Loucy (cell line): ENCODE data around the gene GCFC2.

Experiments
- H2AFZ ChIP-seq: fragments of 200-600 bp; sonication (generic); 2 replicates; pipeline ENCODE4 v1.6.0; 2016; ENCODE audit warnings: antibody characterized with exemption, mild to moderate bottlenecking, low read length, moderate library complexity
- H3F3A ChIP-seq: fragments of 200-600 bp; 2 replicates; pipeline ENCODE4 v1.6.0; 2016; ENCODE audit warnings: antibody characterized with exemption, low read depth, mild to moderate bottlenecking
- H3K27me3 ChIP-seq: fragments of 200-600 bp; sonication (generic); 2 replicates; pipeline ENCODE4 v1.6.1; 2014; ENCODE audit warnings: low read length, mild to moderate bottlenecking; ENCODE audit not compliant: insufficient read depth, poor library complexity, severe bottlenecking
- H3K36me3 ChIP-seq: fragments of 200-600 bp; sonication (generic); 2 replicates; pipeline ENCODE4 v1.6.1; 2016; ENCODE audit warnings: low read length; ENCODE audit not compliant: insufficient read depth
- H3K4me1 ChIP-seq: fragments of 200-600 bp; sonication (generic); 2 replicates; pipeline ENCODE4 v1.5.1; 2014; ENCODE audit warnings: low read length, mild to moderate bottlenecking; ENCODE audit not compliant: insufficient read depth, poor library complexity, severe bottlenecking
- H3K4me2 ChIP-seq: fragments of 200-600 bp; sonication (generic); 2 replicates; pipeline ENCODE4 v1.6.0; 2014; ENCODE audit warnings: antibody characterized with exemption, low read length, low read depth, mild to moderate bottlenecking; ENCODE audit not compliant: poor library complexity, severe bottlenecking
- H3K4me3 ChIP-seq: fragments of 200-600 bp; sonication (generic); 2 replicates; pipeline ENCODE4 v1.5.1; 2014; ENCODE audit warnings: low read length, mild to moderate bottlenecking, mixed read lengths; ENCODE audit not compliant: poor library complexity, severe bottlenecking
- H3K79me2 ChIP-seq: fragments of 200-600 bp; sonication (generic); 2 replicates; pipeline ENCODE4 v1.6.1; 2014; ENCODE audit warnings: low read length; ENCODE audit not compliant: insufficient read depth
- H3K9ac ChIP-seq: fragments of 200-600 bp; sonication (generic); 2 replicates; pipeline ENCODE4 v1.6.0; 2014; ENCODE audit warnings: mild to moderate bottlenecking, low read depth, low read length, moderate library complexity; ENCODE audit not compliant: poor library complexity, severe bottlenecking
- H3K9me2 ChIP-seq: fragments of 200-600 bp; sonication (generic); replicated peaks from 2 replicates; pipeline ENCODE4 v1.6.1; 2016; ENCODE audit warnings: low read depth, low read length, mixed read lengths
- H3K9me3 ChIP-seq: fragments of 200-600 bp; sonication (generic); 2 replicates; pipeline ENCODE4 v1.6.1; 2014; ENCODE audit warnings: mild to moderate bottlenecking, antibody characterized with exemption, low read length, low read depth; ENCODE audit not compliant: insufficient read depth
- H4K20me1 ChIP-seq: fragments of 200-600 bp; sonication (generic); 2 replicates; pipeline ENCODE4 v1.6.0; 2014; ENCODE audit warnings: antibody characterized with exemption, low read length, mild to moderate bottlenecking; ENCODE audit not compliant: insufficient read depth, poor library complexity, severe bottlenecking
- CTCF ChIP-seq: fragments of 200-600 bp; sonication (generic); conservative IDR thresholded peaks from 2 replicates; pipeline ENCODE4 v1.5.1; 2014; ENCODE audit warnings: mild to moderate bottlenecking, antibody characterized with exemption, low read length
- EZH2phosphoT487 ChIP-seq: fragments of 200-600 bp; IDR thresholded peaks from 2 replicates; pipeline ENCODE4 v1.6.1; 2018; ENCODE audit warnings: antibody characterized with exemption, mild to moderate bottlenecking, moderate library complexity, borderline replicate concordance

Gene GCFC2

GRCh38 chr2:75703589-75704287, 7.0 kb downstream of the GCFC2 start:
- Histone ChIP-seq H4K20me1 (no peaks in the 10 kb centered on the region), H3K4me1 (peaks cover 1% of the 10 kb centered on the region), H2AFZ (no peak overlapping the region), H3K9me3 (no peaks in the 10 kb centered on the region), H3K9ac (no peak overlapping the region), H3K36me3 (no peaks in the 10 kb centered on the region), H3F3A (no peaks in the 10 kb centered on the region), H3K9me2 (no peaks in the 10 kb centered on the region), H3K4me3 (no peak overlapping the region), H3K4me2 (no peak overlapping the region), H3K79me2 (peaks cover 2% of the 10 kb centered on the region; the same call in 1 of the 2 replicates), H3K27me3 (no peaks in the 10 kb centered on the region)
- TF ChIP-seq EZH2phosphoT487 = no peak
- TF ChIP-seq CTCF = no peak

- no peaks in the 10 kb centered on the region for H3F3A ChIP-seq
- no peak for TF ChIP-seq CTCF
- TF ChIP-seq EZH2phosphoT487 = no peak
- H3K36me3 ChIP-seq = peaks cover 5% of the 10 kb centered on the region; the same call in 1 of the 2 replicates
- no peaks in the 10 kb centered on the region for H3K9me3 ChIP-seq
- H4K20me1 ChIP-seq = no peaks in the 10 kb centered on the region
- H2AFZ ChIP-seq = no peak overlapping the region
- H3K9me2 ChIP-seq = no peaks in the 10 kb centered on the region
- no peaks in the 10 kb centered on the region for H3K79me2 ChIP-seq
- no peaks in the 10 kb centered on the region for H3K4me1 ChIP-seq
- H3K4me2 ChIP-seq = no peak overlapping the region
- no peaks in the 10 kb centered on the region for H3K27me3 ChIP-seq
- no peak overlapping the region for H3K4me3 ChIP-seq
- H3K9ac ChIP-seq = no peak overlapping the region
Measured at GRCh38 chr2:75702593-75702992, 8.1 kb downstream of the GCFC2 start.

- Histone ChIP-seq H3K9ac (no peak overlapping the region), H3F3A (no peaks in the 10 kb centered on the region), H4K20me1 (no peaks in the 10 kb centered on the region), H3K36me3 (peaks cover 10% of the 10 kb centered on the region; the same call in 1 of the 2 replicates), H3K4me3 (no peak overlapping the region), H2AFZ (no peak overlapping the region), H3K4me2 (no peak overlapping the region), H3K4me1 (no peaks in the 10 kb centered on the region), H3K79me2 (no peaks in the 10 kb centered on the region), H3K9me2 (no peaks in the 10 kb centered on the region), H3K27me3 (no peaks in the 10 kb centered on the region), H3K9me3 (no peaks in the 10 kb centered on the region)
- TF ChIP-seq EZH2phosphoT487 (no peak), CTCF (no peak)
Measured at GRCh38 chr2:75698918-75699317, 11.8 kb downstream of the GCFC2 start.
